DOHH2 (cell line): ENCODE measurements around the gene FYCO1.

ENCODE experiments used
- H3F3A ChIP-seq: fragments of 200-600 bp; sonication (generic), shearing (Covaris generic); 2 replicates; pipeline ENCODE4 v1.6.0; 2016; ENCODE audit warnings: antibody characterized with exemption, mild to moderate bottlenecking; ENCODE audit not compliant: control insufficient read depth, insufficient read depth
- H3K27ac ChIP-seq: fragments of 200-600 bp; sonication (generic); 2 replicates; pipeline ENCODE4 v1.5.1; 2014; ENCODE audit warnings: low read depth, mild to moderate bottlenecking, low read length, moderate library complexity
- H3K27me3 ChIP-seq: fragments of 200-600 bp; sonication (generic); 2 replicates; pipeline ENCODE4 v1.6.1; 2014; ENCODE audit warnings: mild to moderate bottlenecking, low read length, mixed read lengths; ENCODE audit not compliant: control insufficient read depth
- H3K36me3 ChIP-seq: fragments of 200-600 bp; sonication (generic); 2 replicates; pipeline ENCODE4 v1.6.1; 2014; ENCODE audit warnings: mild to moderate bottlenecking, low read length, moderate library complexity, mixed read lengths; ENCODE audit not compliant: control insufficient read depth
- H3K4me1 ChIP-seq: fragments of 200-600 bp; sonication (generic); 2 replicates; pipeline ENCODE4 v1.6.1; 2014; ENCODE audit warnings: mild to moderate bottlenecking, low read length, mixed read lengths; ENCODE audit not compliant: control insufficient read depth
- H3K4me2 ChIP-seq: fragments of 200-600 bp; sonication (generic); 2 replicates; pipeline ENCODE4 v1.6.0; 2014; ENCODE audit warnings: mild to moderate bottlenecking, low read length, moderate library complexity
- H3K4me3 ChIP-seq: fragments of 200-600 bp; sonication (generic); 2 replicates; pipeline ENCODE4 v1.5.1; 2014; ENCODE audit warnings: mild to moderate bottlenecking, low read length, mixed read lengths
- H3K79me2 ChIP-seq: fragments of 200-600 bp; sonication (generic); 2 replicates; pipeline ENCODE4 v1.6.1; 2014; ENCODE audit warnings: mild to moderate bottlenecking, low read length, mixed read lengths; ENCODE audit not compliant: control insufficient read depth
- H3K9me2 ChIP-seq: fragments of 200-600 bp; sonication (generic); replicated peaks from 2 replicates; pipeline ENCODE4 v1.6.1; 2014; ENCODE audit warnings: mild to moderate bottlenecking, low read length, mixed read lengths; ENCODE audit not compliant: control insufficient read depth
- H3K9me3 ChIP-seq: fragments of 200-600 bp; sonication (generic); 2 replicates; pipeline ENCODE4 v1.6.1; 2014; ENCODE audit warnings: antibody characterized with exemption, low read length, mixed read lengths; ENCODE audit not compliant: control insufficient read depth, insufficient read depth
- H4K20me1 ChIP-seq: fragments of 200-600 bp; sonication (generic); 2 replicates; pipeline ENCODE4 v1.6.0; 2014; ENCODE audit warnings: low read depth, mild to moderate bottlenecking, antibody characterized with exemption, low read length, moderate library complexity; ENCODE audit not compliant: control insufficient read depth, insufficient read depth
- EZH2phosphoT487 ChIP-seq: fragments of 200-600 bp; sonication (generic); IDR thresholded peaks from 2 replicates; pipeline ENCODE4 v1.6.1; 2017; ENCODE audit warnings: borderline replicate concordance, mild to moderate bottlenecking, antibody characterized with exemption, low read length, moderate library complexity, mixed read lengths
- TF ChIP-seq, protein P1 (sequence below): fragments of 200-600 bp; sonication (generic); IDR thresholded peaks from one replicate; pipeline ENCODE4 v1.5.1; 2014; ENCODE audit warnings: antibody characterized with exemption, mild to moderate bottlenecking, low read depth, low read length; ENCODE audit not compliant: poor library complexity, severe bottlenecking

Gene FYCO1

DNA sequence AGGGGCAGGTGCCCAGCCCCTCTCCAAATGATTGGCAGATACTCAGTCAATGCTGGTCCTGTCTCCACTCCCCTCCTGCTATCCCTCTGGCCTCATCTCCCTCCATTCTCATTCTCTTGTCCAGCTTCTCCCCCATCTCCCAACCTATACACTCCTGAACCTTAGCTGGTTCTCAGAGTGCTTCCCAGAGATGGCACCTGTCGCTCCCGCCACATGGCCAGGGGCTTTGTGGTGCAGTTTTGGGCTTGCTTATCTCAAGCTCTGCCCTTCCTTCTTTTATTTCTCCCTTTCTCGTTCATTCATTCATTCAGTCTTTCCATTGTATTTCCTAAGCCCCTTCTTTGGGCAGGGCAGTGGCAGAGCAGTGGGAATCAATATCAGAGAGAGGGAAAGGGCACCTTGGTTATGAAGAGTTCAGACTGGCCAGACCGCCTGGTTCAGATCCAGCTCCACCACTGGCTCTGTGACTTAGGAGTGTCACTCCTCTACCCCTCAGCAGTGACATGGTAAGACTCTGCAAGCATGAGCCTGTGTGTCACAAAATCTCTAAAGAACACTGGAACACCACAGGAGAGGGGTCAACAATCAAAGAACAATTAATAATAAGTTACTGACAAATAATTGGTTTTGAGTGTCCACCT is 72.6 kb downstream of the FYCO1 start:
- Histone ChIP-seq H3K27ac (no peak overlapping the region), H3K4me1 (no peaks in the 10 kb centered on the region)
- TF ChIP-seq, protein P1, sequence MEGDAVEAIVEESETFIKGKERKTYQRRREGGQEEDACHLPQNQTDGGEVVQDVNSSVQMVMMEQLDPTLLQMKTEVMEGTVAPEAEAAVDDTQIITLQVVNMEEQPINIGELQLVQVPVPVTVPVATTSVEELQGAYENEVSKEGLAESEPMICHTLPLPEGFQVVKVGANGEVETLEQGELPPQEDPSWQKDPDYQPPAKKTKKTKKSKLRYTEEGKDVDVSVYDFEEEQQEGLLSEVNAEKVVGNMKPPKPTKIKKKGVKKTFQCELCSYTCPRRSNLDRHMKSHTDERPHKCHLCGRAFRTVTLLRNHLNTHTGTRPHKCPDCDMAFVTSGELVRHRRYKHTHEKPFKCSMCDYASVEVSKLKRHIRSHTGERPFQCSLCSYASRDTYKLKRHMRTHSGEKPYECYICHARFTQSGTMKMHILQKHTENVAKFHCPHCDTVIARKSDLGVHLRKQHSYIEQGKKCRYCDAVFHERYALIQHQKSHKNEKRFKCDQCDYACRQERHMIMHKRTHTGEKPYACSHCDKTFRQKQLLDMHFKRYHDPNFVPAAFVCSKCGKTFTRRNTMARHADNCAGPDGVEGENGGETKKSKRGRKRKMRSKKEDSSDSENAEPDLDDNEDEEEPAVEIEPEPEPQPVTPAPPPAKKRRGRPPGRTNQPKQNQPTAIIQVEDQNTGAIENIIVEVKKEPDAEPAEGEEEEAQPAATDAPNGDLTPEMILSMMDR, result no peak
- no peak for TF ChIP-seq EZH2phosphoT487

DNA sequence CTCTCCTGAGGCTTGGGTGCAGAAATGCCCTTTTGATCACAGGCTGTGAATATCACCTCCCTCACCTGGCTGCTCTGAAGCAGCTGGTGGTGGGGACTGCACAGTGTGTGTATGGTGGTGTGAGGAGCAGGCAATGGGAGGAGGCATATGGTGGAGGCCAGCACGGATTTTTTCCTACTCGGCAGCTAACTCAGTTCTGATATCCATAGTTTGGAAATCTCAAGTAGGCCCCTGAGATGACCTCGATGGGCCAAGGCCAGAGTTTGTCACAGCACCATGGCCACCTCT is 73.6 kb downstream of the FYCO1 start:
- Histone ChIP-seq H3K9me3 (no peaks in the 10 kb centered on the region), H3K27ac (no peak overlapping the region), H3K4me1 (no peaks in the 10 kb centered on the region), H3K36me3 (peaks cover 16% of the 10 kb centered on the region), H4K20me1 (no peaks in the 10 kb centered on the region), H3K79me2 (no peaks in the 10 kb centered on the region), H3K27me3 (no peaks in the 10 kb centered on the region), H3F3A (no peaks in the 10 kb centered on the region), H3K9me2 (no peaks in the 10 kb centered on the region), H3K4me2 (no peak overlapping the region), H3K4me3 (no peak overlapping the region)
- TF ChIP-seq EZH2phosphoT487, result no peak
- TF ChIP-seq, protein P1, result no peak

More for the DNA sequence above, 72.6 kb downstream of the FYCO1 start:
- Histone ChIP-seq H3K27me3 (no peaks in the 10 kb centered on the region), H3F3A (no peaks in the 10 kb centered on the region), H3K79me2 (no peaks in the 10 kb centered on the region), H3K4me2 (no peak overlapping the region), H4K20me1 (no peaks in the 10 kb centered on the region), H3K9me2 (no peaks in the 10 kb centered on the region), H3K9me3 (no peaks in the 10 kb centered on the region), H3K36me3 (peaks cover 25% of the 10 kb centered on the region), H3K4me3 (no peak overlapping the region)

DNA sequence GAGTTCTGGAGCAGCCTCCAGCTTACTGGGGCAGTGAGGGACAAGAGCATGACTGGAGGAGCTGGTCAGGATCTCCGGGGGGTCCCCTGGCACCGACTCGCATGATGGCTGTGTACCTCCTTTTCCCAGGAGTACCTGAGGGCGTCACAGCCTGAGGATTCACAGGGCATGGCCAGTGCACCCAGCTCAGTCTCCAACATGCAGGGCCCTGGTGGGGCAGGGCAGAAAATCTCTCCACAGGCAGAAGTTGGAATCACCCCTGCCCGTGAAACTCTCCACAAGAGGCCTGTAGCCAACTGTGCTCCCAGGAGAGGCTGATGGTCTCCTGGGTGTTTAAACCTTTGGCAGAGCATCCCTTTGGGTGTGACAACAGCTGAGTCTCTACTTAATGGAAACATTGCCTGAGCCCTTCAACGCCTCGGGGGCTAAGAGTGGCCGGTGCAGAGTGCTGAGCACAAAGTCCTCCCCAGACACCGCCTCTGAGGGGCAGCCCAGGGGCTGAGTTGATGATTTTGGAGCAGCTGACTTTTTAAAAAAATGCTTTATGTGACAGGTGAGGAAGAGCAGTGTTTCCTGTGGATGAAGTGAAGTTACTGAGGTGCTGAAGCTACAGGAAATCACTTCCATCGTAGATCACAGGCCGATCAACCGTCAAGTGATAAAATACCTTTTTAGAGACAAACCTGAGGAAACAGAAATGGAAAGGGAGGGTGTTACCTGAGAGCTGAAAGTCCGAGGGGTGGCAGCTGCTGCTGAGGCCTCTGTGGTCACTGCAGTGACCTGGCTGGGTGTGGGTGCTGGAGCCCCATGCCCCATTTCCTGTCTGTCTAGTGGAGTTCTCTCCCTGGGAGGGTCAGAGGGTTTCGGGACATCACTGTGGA is 74.2 kb downstream of the FYCO1 start:
- Histone ChIP-seq H3K27me3 (no peaks in the 10 kb centered on the region), H3K4me1 (no peaks in the 10 kb centered on the region)

More for the DNA sequence above, 74.2 kb downstream of the FYCO1 start:
- no peak overlapping the region for H3K4me2 ChIP-seq
- H3K27ac ChIP-seq, result no peak overlapping the region
- no peaks in the 10 kb centered on the region for H3F3A ChIP-seq
- no peak overlapping the region for H3K4me3 ChIP-seq
- TF ChIP-seq, protein P1, result no peak
- no peak for TF ChIP-seq EZH2phosphoT487
- no peaks in the 10 kb centered on the region for H3K9me3 ChIP-seq
- H4K20me1 ChIP-seq, result no peaks in the 10 kb centered on the region
- H3K36me3 ChIP-seq, result peaks cover 16% of the 10 kb centered on the region
- H3K9me2 ChIP-seq, result no peaks in the 10 kb centered on the region
- no peaks in the 10 kb centered on the region for H3K79me2 ChIP-seq
